Keratinocyte (primary cell): ENCODE data around the gene HOXC12. TPM values are rescaled to one million over a fixed set of nuclear protein-coding genes. Genes with fewer than 3 reads are reported as not detected.

Experiments used
- DNase-seq: peaks from one replicate; pipeline ENCODE4 v3.0.0-alpha.2; 2011; ENCODE audit warnings: low read depth, missing footprints, low spot score
- FAIRE-seq: peaks from 2 replicates; lab custom pipeline; 2011; peaks lifted over from hg19 to GRCh38; lab: Jason Lieb, UNC
- H2AFZ ChIP-seq: 2 replicates; pipeline ENCODE4 v1.6.0; 2012; ENCODE audit warnings: low read length, control low read depth, inconsistent platforms; ENCODE audit not compliant: control insufficient read depth
- H3K27ac ChIP-seq: 2 replicates; pipeline ENCODE4 v1.5.1; 2011; ENCODE audit warnings: low read length; ENCODE audit not compliant: control insufficient read depth, insufficient read depth
- H3K27me3 ChIP-seq: 3 replicates; pipeline ENCODE4 v1.6.0; 2011; ENCODE audit warnings: low read length; ENCODE audit not compliant: control insufficient read depth, insufficient read depth; ENCODE audit errors: extremely low read depth
- H3K36me3 ChIP-seq, 2 experiments: 2 replicates in 1 of 2; 3 replicates in 1 of 2; pipeline ENCODE4 v1.5.1; 2011; ENCODE audit warnings: low read length in 2 of 2, mild to moderate bottlenecking in 1 of 2; ENCODE audit not compliant: control insufficient read depth in 2 of 2, insufficient read depth in 2 of 2; ENCODE audit errors: extremely low read depth in 1 of 2
- H3K4me1 ChIP-seq: 3 replicates; pipeline ENCODE4 v1.5.1; 2011; ENCODE audit warnings: low read length; ENCODE audit not compliant: control insufficient read depth, insufficient read depth; ENCODE audit errors: extremely low read depth
- H3K4me2 ChIP-seq: 3 replicates; pipeline ENCODE4 v1.6.0; 2011; ENCODE audit warnings: low read depth, low read length; ENCODE audit not compliant: control insufficient read depth, insufficient read depth; ENCODE audit errors: extremely low read depth
- H3K4me3 ChIP-seq, 3 experiments: fragments of 200-600 bp in 1 of 3; sonication (generic) in 1 of 3; 2 replicates in 2 of 3; 3 replicates in 1 of 3; pipeline ENCODE4 v1.5.1; 2011 to 2016; ENCODE audit warnings: low read length in 3 of 3, mild to moderate bottlenecking in 3 of 3, control low read depth in 2 of 3, inconsistent platforms in 1 of 3, low read depth in 1 of 3, mixed read lengths in 1 of 3, mixed run types in 1 of 3, moderate library complexity in 1 of 3; ENCODE audit not compliant: control insufficient read depth in 2 of 3, insufficient read depth in 2 of 3; ENCODE audit errors: extremely low read depth in 1 of 3
- H3K79me2 ChIP-seq: 2 replicates; pipeline ENCODE4 v1.6.0; 2012; ENCODE audit warnings: low read length; ENCODE audit not compliant: control insufficient read depth, insufficient read depth
- H3K9ac ChIP-seq: 3 replicates; pipeline ENCODE4 v1.6.0; 2011; ENCODE audit warnings: low read length; ENCODE audit not compliant: control insufficient read depth, insufficient read depth; ENCODE audit errors: extremely low read depth
- H3K9me1 ChIP-seq: 3 replicates; pipeline ENCODE4 v1.6.0; 2011; ENCODE audit warnings: low read length; ENCODE audit not compliant: control insufficient read depth, insufficient read depth; ENCODE audit errors: extremely low read depth
- H3K9me3 ChIP-seq: 2 replicates; pipeline ENCODE4 v1.5.1; 2012; ENCODE audit warnings: low read depth, low read length; ENCODE audit not compliant: control insufficient read depth
- H4K20me1 ChIP-seq: 3 replicates; pipeline ENCODE4 v1.6.0; 2011; ENCODE audit warnings: low read length; ENCODE audit not compliant: control insufficient read depth, insufficient read depth; ENCODE audit errors: extremely low read depth
- CTCF ChIP-seq, 3 experiments: IDR thresholded peaks in 1 of 3; conservative IDR thresholded peaks in 1 of 3; optimal IDR thresholded peaks in 1 of 3; 2 replicates in 2 of 3; 3 replicates in 1 of 3; pipeline versions ENCODE3 to v1.5.1; 2011; ENCODE audit warnings: low read length in 3 of 3, mild to moderate bottlenecking in 3 of 3, moderate library complexity in 2 of 3, control low read depth in 1 of 3, inconsistent platforms in 1 of 3; ENCODE audit not compliant: insufficient read depth in 2 of 3; ENCODE audit errors: extremely low read depth in 1 of 3
- EZH2 ChIP-seq: IDR thresholded peaks from one replicate; pipeline ENCODE4 v1.6.1; 2012; ENCODE audit warnings: inconsistent platforms, mild to moderate bottlenecking, low read length, moderate library complexity
- dilution Hi-C: fragments of 300-500 bp; cut with MboI; formaldehyde crosslinking; loops from one replicate; pipeline ENCODE4 v1.7.0; 2020; ENCODE audit warnings: low sequenced_read_pairs; ENCODE audit not compliant: extremely low pct_ligation_motif_present
- polyA plus RNA-seq, 5 experiments: library from polyadenylated mRNA; depleted of rRNA in 3 of 5; stranded (reverse) in 3 of 5; stranded (forward) in 1 of 5; unstranded in 1 of 5; fragments of >200 nt; gene quantifications; 1 replicate in 1 of 5; 2 replicates in 3 of 5; 3 replicates in 1 of 5; pipeline versions ENCODE4 v1.2.1 to v1.2.3, GENCODE V29; 2011 to 2012; ENCODE audit warnings: missing spikeins in 2 of 5, low read depth in 1 of 5, low replicate concordance in 1 of 5

HOXC12 gene
- polyA plus RNA-seq, 1 donor (not counting 4 experiments of a cell fraction or from before 2014, with no cell fraction given), result 0.47 TPM

GRCh38 chr12:53977596-53978445, 23.1 kb downstream of the HOXC12 start:
- dilution Hi-C loops, result no loop called here
- peaks cover 26% of the 10 kb centered on the region for H3K79me2 ChIP-seq
- peak overlapping the region; percentile 42 for H3K27ac ChIP-seq
- H3K9me1 ChIP-seq, result no peaks in the 10 kb centered on the region
- H3K9ac ChIP-seq, result peak overlapping the region; percentile 30
- TF ChIP-seq CTCF (optimal IDR thresholded peaks at IDR 0.05 in 1 of 3, IDR thresholded peaks at IDR 0.05 in 1 of 3, conservative IDR thresholded peaks at IDR 0.05 in 1 of 3; ENCODE audit: extremely low read depth in 1 of 3, insufficient read depth in 2 of 3, low read length in 3 of 3) (no peak), EZH2 (no peak)
- no peaks in the 10 kb centered on the region for H3K27me3 ChIP-seq
- no peaks in the 10 kb centered on the region for H3K36me3 ChIP-seq
- H4K20me1 ChIP-seq, result no peaks in the 10 kb centered on the region
- H3K4me1 ChIP-seq, result peaks cover 28% of the 10 kb centered on the region
- no peak for DNase-seq
- peak overlapping the region; percentile 44 for H3K4me2 ChIP-seq
- no peak for FAIRE-seq
- peak overlapping the region in 1 of 3 experiments; percentile 7 for H3K4me3 ChIP-seq
- H3K9me3 ChIP-seq, result no peaks in the 10 kb centered on the region
- no peak overlapping the region for H2AFZ ChIP-seq

DNA sequence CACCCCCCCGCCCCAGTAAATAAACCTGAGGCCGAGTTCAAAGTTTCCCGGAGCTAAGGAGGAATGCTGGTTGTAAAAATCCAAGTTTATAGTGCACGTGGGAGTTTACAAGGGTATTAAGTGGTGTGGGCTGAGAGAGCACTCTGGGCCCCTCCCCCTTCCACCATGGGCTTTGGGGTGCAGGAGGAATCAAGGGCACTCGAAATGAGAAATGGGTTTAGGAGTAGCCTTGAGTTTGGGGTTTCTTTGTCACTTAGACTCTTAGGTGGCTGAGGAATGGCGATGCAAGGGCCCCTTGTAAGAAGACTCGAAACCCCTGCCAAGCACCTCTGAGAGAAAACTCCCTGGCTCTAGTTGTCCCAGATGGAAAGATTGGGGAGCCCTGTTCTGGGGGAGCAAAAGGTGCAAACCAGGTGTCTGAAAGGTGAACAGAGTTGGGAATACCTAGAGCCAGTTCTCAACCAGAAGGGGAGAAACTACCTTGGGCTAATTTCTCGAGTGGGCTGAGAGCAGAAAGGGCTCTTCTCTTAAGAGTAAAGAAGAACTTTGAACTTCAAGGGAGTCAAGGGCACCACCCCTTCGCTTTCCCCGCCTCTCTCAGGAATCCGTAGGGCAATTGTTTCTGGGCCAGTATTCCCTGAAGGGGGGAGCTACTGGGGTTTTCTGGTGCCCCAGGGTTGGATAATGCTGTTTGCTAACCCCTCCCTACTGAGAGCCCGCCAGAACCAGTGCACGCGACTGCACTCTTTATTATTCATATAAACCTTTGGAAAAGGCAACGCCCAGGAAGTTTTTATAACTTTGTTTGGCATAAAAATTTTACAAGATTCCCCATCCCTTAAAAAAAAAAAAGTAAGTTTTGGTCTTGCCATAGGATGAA, 24.0 kb downstream of the HOXC12 start:
- DNase-seq (no peak), FAIRE-seq (no peak)
- Histone ChIP-seq H3K9me3 (no peaks in the 10 kb centered on the region), H4K20me1 (no peaks in the 10 kb centered on the region), H3K4me3 (no peak overlapping the region), H2AFZ (no peak overlapping the region), H3K36me3 (no peaks in the 10 kb centered on the region), H3K27ac (no peak overlapping the region), H3K4me1 (peaks cover 28% of the 10 kb centered on the region), H3K9ac (no peak overlapping the region), H3K9me1 (no peaks in the 10 kb centered on the region), H3K4me2 (peak overlapping the region; percentile 54), H3K79me2 (peaks cover 23% of the 10 kb centered on the region), H3K27me3 (no peaks in the 10 kb centered on the region)
- TF ChIP-seq EZH2, result no peak
- TF ChIP-seq CTCF (optimal IDR thresholded peaks at IDR 0.05 in 1 of 3, IDR thresholded peaks at IDR 0.05 in 1 of 3, conservative IDR thresholded peaks at IDR 0.05 in 1 of 3; ENCODE audit: extremely low read depth in 1 of 3, insufficient read depth in 2 of 3, low read length in 3 of 3), result no peak
- dilution Hi-C loops, result no loop called here
